Activated T-helper 9 cell treated with anti-CD3 and anti-CD28 coated beads, Interleukin-2, amount 50 U/mL, for 16 hours (primary cell): Measurements from ENCODE around the gene PDCD11.

Source experiments
- DNase-seq: peaks from one replicate; pipeline ENCODE4 v3.0.0-alpha.2; 2020; ENCODE audit warnings: low read depth

PDCD11 gene

GRCh38 chr10:103449208-103450144 lies 53.0 kb downstream of the PDCD11 start:
- DNase-seq: no peak

- DNase-seq: no peak
These were observed 53.8 kb downstream of the PDCD11 start for GRCh38 chr10:103450201-103450695.

- DNase-seq: peak; percentile 20
These were observed 54.8 kb downstream of the PDCD11 start for GRCh38 chr10:103451091-103451813.

- DNase-seq: peak; percentile 40
These were observed 55.5 kb downstream of the PDCD11 start, which contains the start of gene CALHM2 for GRCh38 chr10:103451831-103452505. Gene CALHM2 (minus strand): TSS chr10:103452370. CDS start chr10:103449941, 2,429 bp downstream.

- no peak for DNase-seq
These were observed 56.2 kb downstream of the PDCD11 start for GRCh38 chr10:103452506-103453230.

- no peak for DNase-seq
These were observed 57.6 kb downstream of the PDCD11 start for GRCh38 chr10:103454026-103454425.

GRCh38 chr10:103455235-103455634 lies 58.8 kb downstream of the PDCD11 start:
- DNase-seq: no peak

GRCh38 chr10:103456074-103456660 lies 59.7 kb downstream of the PDCD11 start:
- DNase-seq: no peak

GRCh38 chr10:103457176-103457712 lies 60.8 kb downstream of the PDCD11 start:
- DNase-seq: no peak

GRCh38 chr10:103457896-103458583 lies 61.6 kb downstream of the PDCD11 start:
- DNase-seq: no peak

- DNase-seq: no peak
These were observed 62.3 kb downstream of the PDCD11 start, which contains the start of gene CALHM1 for GRCh38 chr10:103458720-103459119. Gene CALHM1 (minus strand): TSS chr10:103458900. CDS start chr10:103458751, 149 bp downstream.

- DNase-seq: no peak
These were observed 63.2 kb downstream of the PDCD11 start for GRCh38 chr10:103459615-103460014.

- DNase-seq: no peak
These were observed 67.1 kb downstream of the PDCD11 start for GRCh38 chr10:103463499-103463898.

- no peak for DNase-seq
These were observed 69.2 kb downstream of the PDCD11 start for GRCh38 chr10:103465411-103466179.

- no peak for DNase-seq
These were observed 70.3 kb downstream of the PDCD11 start for GRCh38 chr10:103466734-103467133.

GRCh38 chr10:103467406-103467805 lies 71.0 kb downstream of the PDCD11 start:
- DNase-seq: no peak

GRCh38 chr10:103469201-103469600 lies 72.8 kb downstream of the PDCD11 start:
- DNase-seq: no peak

- DNase-seq: peak; percentile 55
These were observed 74.6 kb downstream of the PDCD11 start for GRCh38 chr10:103470761-103471653.
